GM15510 (cell line): ENCODE measurements around the gene FLT4.

Experiments used
- POLR2A ChIP-seq: IDR thresholded peaks from 3 replicates; pipeline ENCODE4 v1.6.1; 2011; ENCODE audit warnings: borderline replicate concordance; ENCODE audit not compliant: insufficient read length; ENCODE audit errors: extremely low read depth

FLT4 gene

GRCh38 chr5:180586870-180587269 lies 62.5 kb downstream of the FLT4 start:
- no peak for TF ChIP-seq POLR2A

DNA sequence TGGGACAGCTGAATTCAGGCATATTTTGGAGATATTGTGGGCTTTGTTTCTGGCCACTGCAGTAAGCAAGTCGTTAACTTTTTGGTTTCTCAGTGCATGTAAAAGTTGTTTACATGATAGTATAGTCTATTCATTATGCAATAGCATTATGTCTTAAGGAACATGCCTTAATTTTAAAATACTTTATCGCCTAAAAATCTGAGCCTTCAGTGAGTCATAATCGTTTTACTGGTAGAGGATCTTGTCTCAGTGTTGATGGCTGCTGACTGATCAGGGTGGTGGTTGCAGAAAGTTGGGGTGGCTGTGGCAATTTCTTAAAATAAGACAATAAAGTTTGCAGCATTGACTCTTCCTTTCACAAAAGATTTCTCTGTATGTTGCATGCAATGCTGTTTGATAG lies 63.2 kb downstream of the FLT4 start:
- TF ChIP-seq POLR2A = no peak

DNA sequence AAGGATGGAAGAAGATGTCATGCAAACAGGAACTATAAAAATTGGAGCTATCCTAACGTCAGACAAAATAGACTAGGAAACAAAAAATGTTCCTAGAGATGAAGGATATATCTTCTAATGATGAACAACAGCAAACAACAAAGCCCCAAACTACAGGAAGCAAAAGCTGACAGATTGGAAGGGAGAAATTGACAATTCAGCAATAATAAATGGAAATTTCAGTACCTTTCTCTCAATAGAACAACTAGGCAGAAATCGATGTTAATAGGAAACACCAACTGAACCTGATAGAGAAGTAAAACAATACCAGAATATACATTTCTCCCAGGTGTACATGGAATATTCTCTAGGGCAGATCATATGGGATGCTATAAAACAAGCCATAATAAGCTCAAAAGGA lies 65.7 kb downstream of the FLT4 start:
- no peak for TF ChIP-seq POLR2A

DNA sequence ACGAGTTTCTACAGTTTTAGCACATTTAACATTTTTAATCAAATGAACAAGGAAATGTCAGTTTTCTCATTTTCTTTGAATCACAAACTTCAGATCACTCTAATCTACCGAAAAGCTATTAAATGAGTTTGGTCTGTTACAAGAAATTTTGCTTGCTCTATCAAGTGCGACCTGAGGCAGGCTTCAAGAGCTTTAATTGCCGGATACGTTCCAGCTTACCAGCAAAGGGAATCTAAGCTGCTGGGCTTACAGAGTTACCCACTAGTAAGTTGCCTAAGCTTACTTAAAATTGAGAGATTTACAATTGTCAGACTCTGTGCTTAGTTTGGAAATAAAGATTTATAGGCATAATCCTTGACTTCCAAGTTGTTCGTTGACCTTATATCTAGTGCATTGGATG lies 68.7 kb downstream of the FLT4 start:
- TF ChIP-seq POLR2A = no peak

GRCh38 chr5:180575571-180575970 lies 73.8 kb downstream of the FLT4 start:
- TF ChIP-seq POLR2A = no peak

DNA sequence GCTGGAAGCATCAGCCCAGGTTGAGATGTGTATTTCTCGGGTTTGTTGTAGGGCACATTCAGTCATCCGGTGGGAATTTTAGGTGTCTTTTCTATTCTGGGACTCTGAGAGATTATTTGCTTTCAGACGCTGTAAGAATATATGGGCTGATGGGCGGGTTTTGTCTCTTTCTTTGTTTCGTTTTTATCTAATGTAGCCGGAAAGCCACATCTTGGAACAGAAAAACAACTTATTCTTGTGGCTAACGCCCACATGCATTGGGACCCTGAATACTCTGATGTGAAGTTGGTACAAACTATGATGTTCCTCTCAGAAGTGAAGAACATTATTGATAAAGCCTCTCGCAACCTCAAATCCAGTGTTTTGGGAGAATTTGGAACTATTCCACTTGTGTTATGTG lies 80.5 kb downstream of the FLT4 start:
- TF ChIP-seq POLR2A = no peak

GRCh38 chr5:180563994-180564393 lies 85.4 kb downstream of the FLT4 start:
- TF ChIP-seq POLR2A = no peak

- TF ChIP-seq POLR2A = no peak
Measured at GRCh38 chr5:180558232-180558631, 91.2 kb downstream of the FLT4 start.

- TF ChIP-seq POLR2A = no peak
Measured at GRCh38 chr5:180557217-180557809, 92.1 kb downstream of the FLT4 start.

- TF ChIP-seq POLR2A = no peak
Measured at GRCh38 chr5:180555168-180555921, 94.1 kb downstream of the FLT4 start.

DNA sequence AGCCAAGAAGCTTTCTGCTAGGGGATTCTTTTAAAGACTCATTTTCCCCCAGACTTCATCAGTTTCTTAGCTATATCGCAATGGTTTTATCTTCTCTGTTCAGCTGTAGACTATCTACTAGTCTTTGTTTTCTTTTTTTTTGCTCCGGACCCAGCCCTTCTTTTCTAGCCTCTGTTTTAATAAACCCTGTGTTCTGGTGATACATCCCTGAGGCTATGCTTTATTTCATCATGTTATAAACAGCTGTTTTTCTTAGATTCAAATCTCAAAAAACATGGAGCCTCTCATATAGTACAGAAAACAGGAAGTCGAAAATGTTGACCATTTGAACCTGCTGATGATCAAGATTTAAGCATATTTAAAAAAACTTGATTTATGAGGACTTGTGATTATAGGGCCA lies 95.9 kb downstream of the FLT4 start:
- TF ChIP-seq POLR2A = no peak
